Stomach (tissue), 9 donors: Measurements from ENCODE around the gene FER1L5. TPM values are rescaled to one million over a fixed set of nuclear protein-coding genes. Genes with fewer than 3 reads are reported as not detected.

Source experiments
- DNase-seq, 2 donors: peaks; one replicate each; pipeline versions ENCODE4 v3.0.0 to v3.0.0-alpha.2; 2013 to 2019
- H3K27ac ChIP-seq, 5 donors: fragments of 200-600 bp in 4 of 5; sonication (generic) in 4 of 5; one replicate each; pipeline ENCODE4 v1.5.1; 2013 to 2019; ENCODE audit warnings: mild to moderate bottlenecking in 1 of 5, moderate library complexity in 1 of 5
- H3K27me3 ChIP-seq, 3 donors: fragments of 200-600 bp; sonication (generic); one replicate each; pipeline ENCODE4 v1.5.1; 2017 to 2019; ENCODE audit warnings: mixed run types in 1 of 3
- H3K36me3 ChIP-seq, 4 donors: fragments of 200-600 bp; sonication (generic); 1 replicate in 3 of 4; 2 replicates in 1 of 4; pipeline ENCODE4 v1.5.1; 2016 to 2019
- H3K4me1 ChIP-seq, 4 donors: fragments of 200-600 bp; sonication (generic); one replicate each; pipeline ENCODE4 v1.5.1; 2016 to 2019
- H3K4me3 ChIP-seq, 4 donors: fragments of 200-600 bp; sonication (generic) in 3 of 4; one replicate each; pipeline ENCODE4 v1.5.1; 2016 to 2019; ENCODE audit warnings: mild to moderate bottlenecking in 1 of 4
- H3K9me3 ChIP-seq, 4 donors: fragments of 200-600 bp; sonication (generic); one replicate each; pipeline ENCODE4 v1.5.1; 2016 to 2019
- CTCF ChIP-seq, 7 experiments: fragments of 450-650 bp in 4 of 7; fragments of 200-600 bp in 3 of 7; sonication (generic) in 3 of 7; IDR thresholded peaks; one replicate each; pipeline ENCODE4 v1.5.1; 2016 to 2019; ENCODE audit warnings: antibody characterized with exemption in 7 of 7, control low read depth in 2 of 7, mild to moderate bottlenecking in 1 of 7
- EP300 ChIP-seq: sonication (generic); formaldehyde crosslinking; IDR thresholded peaks from one replicate; pipeline ENCODE4 v1.6.1; 2017; ENCODE audit warnings: antibody characterized with exemption
- POLR2A ChIP-seq, 4 donors: fragments of 450-650 bp; IDR thresholded peaks; one replicate each; pipeline ENCODE4 v1.6.1; 2016; ENCODE audit warnings: antibody characterized with exemption in 4 of 4, control low read depth in 2 of 4, mild to moderate bottlenecking in 1 of 4, moderate library complexity in 1 of 4
- POLR2AphosphoS5 ChIP-seq, 3 donors: sonication (generic); formaldehyde crosslinking; IDR thresholded peaks; one replicate each; pipeline ENCODE4 v1.6.1; 2016; ENCODE audit warnings: antibody characterized with exemption in 3 of 3
- WGBS, 5 donors: extraction: QIAGEN DNeasy Blood & Tissue Kit in 3 of 5; methylation state at CpG; one replicate each; pipeline versions ENCODE4 v1.1.5 to v1.1.7; 2013 to 2018; 5-methylcytosine and 5-hydroxymethylcytosine counted together
- intact Hi-C: fragments of 100-400 bp; cut with DNase I; formaldehyde crosslinking; loops from one replicate; pipeline ENCODE4 v1.15.1; 2023; ENCODE audit warnings: low total_unique reads
- polyA plus RNA-seq, 3 donors: library from polyadenylated mRNA; stranded (reverse); fragments of 200-250 nt; gene quantifications; one replicate each; pipeline ENCODE4 v1.2.3, GENCODE V29; 2013
- total RNA-seq, 5 donors: library from RNA; depleted of rRNA; stranded (reverse); fragments of >200 nt; gene quantifications; one replicate each; pipeline versions ENCODE4 v1.1.0 to v1.2.3, GENCODE V29; 2014 to 2016
- donor health status: healthy with polysubstance abuse.
- donor health status: Bipolar disorder and iron deficiency.
- donor health status: healthy.

The FER1L5 gene
- total and polyA plus RNA-seq, 8 donors: 0.03 to 0.73 (median 0.06) TPM; not detected in 5

- no peak for TF ChIP-seq POLR2A (IDR thresholded peaks at IDR 0.05)
- TF ChIP-seq CTCF (IDR thresholded peaks at IDR 0.05): no peak
- no peak for TF ChIP-seq POLR2AphosphoS5 (IDR thresholded peaks at IDR 0.05)
- no peak for TF ChIP-seq EP300
- H3K27ac ChIP-seq: no peak overlapping the region
- peaks cover 0 to 9% (median 0%) of the 10 kb centered on the region in 3 donors for H3K27me3 ChIP-seq
- no peaks in the 10 kb centered on the region for H3K9me3 ChIP-seq
- WGBS, 5 donors: 57 to 86% (median 84%) methylated on average over 6 to 16 of the region's 16 CpGs
- no peak overlapping the region for H3K4me3 ChIP-seq
- no peaks in the 10 kb centered on the region for H3K36me3 ChIP-seq
- intact Hi-C loops: no loop called here
- DNase-seq: no peak
- H3K4me1 ChIP-seq: peaks cover 5 to 9% (median 7%) of the 10 kb centered on the region in 4 donors
Measured at GRCh38 chr2:96690306-96691021, 47.9 kb downstream of the FER1L5 start.

GRCh38 chr2:96691022-96691612 lies 48.6 kb downstream of the FER1L5 start:
- H3K27ac ChIP-seq: no peak overlapping the region
- peaks cover 0 to 2% (median 0%) of the 10 kb centered on the region in 3 donors for H3K27me3 ChIP-seq
- H3K9me3 ChIP-seq: no peaks in the 10 kb centered on the region
- no peaks in the 10 kb centered on the region for H3K36me3 ChIP-seq
- intact Hi-C loops: no loop called here
- H3K4me1 ChIP-seq: peaks cover 0 to 2% (median under 1%) of the 10 kb centered on the region in 4 donors
- H3K4me3 ChIP-seq: no peak overlapping the region
- no peak for TF ChIP-seq POLR2AphosphoS5 (IDR thresholded peaks at IDR 0.05)
- no peak for TF ChIP-seq CTCF (IDR thresholded peaks at IDR 0.05)
- TF ChIP-seq POLR2A (IDR thresholded peaks at IDR 0.05): no peak
- TF ChIP-seq EP300: no peak
- WGBS, 5 donors: 94 to 95% (median 94%) methylated on average over 29 to 30 of the region's 30 CpGs; no CpG with 5 or more reads in 1 of the 5 donors
- no peak for DNase-seq

- no peak for DNase-seq
- no peak overlapping the region for H3K4me3 ChIP-seq
- H3K4me1 ChIP-seq: no peaks in the 10 kb centered on the region
- no peak overlapping the region for H3K27ac ChIP-seq
- no peaks in the 10 kb centered on the region for H3K27me3 ChIP-seq
- H3K9me3 ChIP-seq: no peaks in the 10 kb centered on the region
- intact Hi-C loops: no loop called here
- TF ChIP-seq CTCF (IDR thresholded peaks at IDR 0.05) (no peak), POLR2A (IDR thresholded peaks at IDR 0.05) (no peak), EP300 (no peak), POLR2AphosphoS5 (IDR thresholded peaks at IDR 0.05) (no peak)
- no peaks in the 10 kb centered on the region for H3K36me3 ChIP-seq
- 83 to 93% (median 91%) methylated on average over 8 to 14 of the region's 14 CpGs for WGBS, 5 donors
Measured at GRCh38 chr2:96692094-96692971, 49.8 kb downstream of the FER1L5 start.
